CD14-positive monocyte (primary cell): Measurements from ENCODE around the gene STXBP5. TPM values are rescaled to one million over a fixed set of nuclear protein-coding genes. Genes with fewer than 3 reads are reported as not detected.

Source experiments
- DNase-seq, 3 donors: peaks; one replicate each; pipeline ENCODE4 v3.0.0-alpha.2; 2011 to 2022
- H2AFZ ChIP-seq: 2 replicates; pipeline ENCODE4 v1.6.0; 2012; ENCODE audit warnings: mild to moderate bottlenecking, low read depth, low read length, inconsistent platforms; ENCODE audit not compliant: insufficient read depth, poor library complexity, severe bottlenecking
- H3K27ac ChIP-seq, 2 donors: 1 replicate in 1 of 2; 2 replicates in 1 of 2; pipeline ENCODE4 v1.5.1; 2012 to 2013; ENCODE audit warnings: low read length in 2 of 2, control low read depth in 1 of 2, inconsistent platforms in 1 of 2, low read depth in 1 of 2, mild to moderate bottlenecking in 1 of 2
- H3K27me3 ChIP-seq, 2 donors: one replicate each; pipeline versions ENCODE4 v1.6.0 to v1.6.1; 2011 to 2013; ENCODE audit warnings: low read length in 2 of 2; ENCODE audit not compliant: control insufficient read depth in 2 of 2, insufficient read depth in 2 of 2
- H3K36me3 ChIP-seq, 2 donors: replicated peaks in 1 of 2; 1 replicate in 1 of 2; 2 replicates in 1 of 2; pipeline versions ENCODE4 v1.5.1 to v1.6.1; 2012 to 2013; ENCODE audit warnings: low read length in 2 of 2, control low read depth in 1 of 2, inconsistent platforms in 1 of 2, mild to moderate bottlenecking in 1 of 2; ENCODE audit not compliant: insufficient read depth in 2 of 2, control insufficient read depth in 1 of 2
- H3K4me1 ChIP-seq, 2 donors: 1 replicate in 1 of 2; 2 replicates in 1 of 2; pipeline versions ENCODE4 v1.5.1 to v1.6.1; 2012 to 2013; ENCODE audit warnings: low read length in 2 of 2, control low read depth in 1 of 2, inconsistent platforms in 1 of 2, mild to moderate bottlenecking in 1 of 2, moderate library complexity in 1 of 2; ENCODE audit not compliant: insufficient read depth in 2 of 2, control insufficient read depth in 1 of 2
- H3K4me2 ChIP-seq: replicated peaks from 2 replicates; pipeline ENCODE3; 2012; ENCODE audit warnings: low read length, moderate library complexity, mild to moderate bottlenecking; ENCODE audit not compliant: poor library complexity, severe bottlenecking; ENCODE audit errors: extremely low read depth
- H3K4me3 ChIP-seq, 3 experiments: fragments of 200-600 bp in 1 of 3; sonication (generic) in 1 of 3; replicated peaks in 1 of 3; 1 replicate in 2 of 3; 2 replicates in 1 of 3; pipeline ENCODE4 v1.5.1; 2011 to 2013; ENCODE audit warnings: low read length in 3 of 3, mild to moderate bottlenecking in 3 of 3, control low read depth in 2 of 3, low read depth in 2 of 3, inconsistent platforms in 1 of 3, moderate library complexity in 1 of 3
- H3K79me2 ChIP-seq: 2 replicates; pipeline ENCODE4 v1.6.0; 2012; ENCODE audit warnings: mild to moderate bottlenecking, control low read depth, inconsistent platforms, low read length, moderate library complexity; ENCODE audit not compliant: insufficient read depth
- H3K9ac ChIP-seq: 2 replicates; pipeline ENCODE4 v1.6.0; 2017; ENCODE audit warnings: low read length, mild to moderate bottlenecking; ENCODE audit not compliant: insufficient read depth, poor library complexity, severe bottlenecking
- H3K9me3 ChIP-seq, 2 donors: replicated peaks in 1 of 2; 1 replicate in 1 of 2; 2 replicates in 1 of 2; pipeline versions ENCODE4 v1.5.1 to v1.6.1; 2012 to 2013; ENCODE audit warnings: low read length in 2 of 2, control low read depth in 1 of 2; ENCODE audit not compliant: control insufficient read depth in 1 of 2, insufficient read depth in 1 of 2
- H4K20me1 ChIP-seq: 2 replicates; pipeline ENCODE4 v1.6.0; 2012; ENCODE audit warnings: mild to moderate bottlenecking, low read length, control low read depth, moderate library complexity; ENCODE audit not compliant: insufficient read depth
- H3K27ac Mint-ChIP-seq, 7 donors: one replicate each; pipeline ENCODE4 v1.8.0; 2020; ENCODE audit warnings: mild to moderate bottlenecking in 7 of 7, mixed read lengths in 7 of 7, moderate library complexity in 6 of 7, inconsistent platforms in 2 of 7
- H3K27me3 Mint-ChIP-seq, 3 donors: one replicate each; pipeline ENCODE4 v1.8.0; 2021 to 2022; ENCODE audit warnings: low read depth in 3 of 3, mild to moderate bottlenecking in 3 of 3, mixed read lengths in 3 of 3, moderate library complexity in 3 of 3, inconsistent platforms in 1 of 3
- H3K36me3 Mint-ChIP-seq, 2 donors: one replicate each; pipeline ENCODE4 v1.8.0; 2020; ENCODE audit warnings: mixed read lengths in 2 of 2, inconsistent platforms in 1 of 2, mild to moderate bottlenecking in 1 of 2
- H3K4me1 Mint-ChIP-seq: one replicate; pipeline ENCODE4 v1.8.0; 2020; ENCODE audit warnings: mild to moderate bottlenecking, mixed read lengths
- H3K4me3 Mint-ChIP-seq, 2 donors: one replicate each; pipeline ENCODE4 v1.8.0; 2020; ENCODE audit warnings: mild to moderate bottlenecking in 2 of 2, mixed read lengths in 2 of 2, moderate library complexity in 1 of 2
- H3K9me3 Mint-ChIP-seq, 7 donors: one replicate each; pipeline ENCODE4 v1.8.0; 2020 to 2022; ENCODE audit warnings: mixed read lengths in 7 of 7, mild to moderate bottlenecking in 6 of 7, moderate library complexity in 6 of 7, inconsistent platforms in 2 of 7
- WGBS: methylation state at CpG from one replicate; pipeline ENCODE4 v1.1.5; 2013; ENCODE audit warnings: missing lambda C conversion rate; ENCODE audit not compliant: insufficient coverage; 5-methylcytosine and 5-hydroxymethylcytosine counted together
- intact Hi-C, 2 donors: fragments of 100-400 bp; cut with micrococcal nuclease; formaldehyde crosslinking; loops; one replicate each; pipeline versions ENCODE4 v1.15.0 to v1.15.1; 2023
- polyA plus RNA-seq, 3 donors: library from polyadenylated mRNA; depleted of rRNA in 1 of 3; unstranded in 2 of 3; stranded (reverse) in 1 of 3; fragments of 300-500 nt in 2 of 3; fragments of >200 nt in 1 of 3; fragmentation: Illumina TruSeq in 2 of 3; gene quantifications; 1 replicate in 2 of 3; 2 replicates in 1 of 3; pipeline ENCODE4 v1.2.3, GENCODE V29; 2012 to 2021
- TF ChIP-seq, protein P1 (sequence below): fragments of 200-600 bp; IDR thresholded peaks from one replicate; pipeline ENCODE4 v1.8.0; 2022; ENCODE audit warnings: antibody characterized with exemption, mild to moderate bottlenecking

STXBP5 gene
- polyA plus RNA-seq, 3 donors: 1.5 to 8.8 (median 2.0) TPM

DNA sequence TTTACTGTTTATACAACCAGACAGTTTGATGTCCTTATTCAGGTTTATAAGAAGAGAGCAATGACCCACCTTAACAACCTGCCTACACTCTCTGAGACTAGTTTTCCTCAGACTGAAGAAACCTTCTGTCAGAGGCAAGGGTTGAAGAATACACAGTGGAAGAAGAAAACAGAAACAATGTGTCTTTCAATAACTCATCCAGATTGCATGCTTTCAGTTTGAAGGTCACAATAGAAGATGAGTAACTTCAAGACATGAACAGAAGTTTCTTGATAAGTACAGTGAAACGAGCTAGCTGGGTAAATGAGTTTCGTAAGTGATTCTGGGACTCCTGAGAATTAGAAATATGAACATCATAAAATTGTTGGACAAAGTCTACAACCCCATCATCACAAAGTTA is 141.7 kb downstream of the STXBP5 start:
- Histone ChIP-seq H3K4me3 (no peak overlapping the region), H3K4me2 (no peak overlapping the region), H3K9ac (no peak overlapping the region), H3K36me3 (peaks cover 6 to 23% of the 10 kb centered on the region in 2 donors), H3K79me2 (no peaks in the 10 kb centered on the region), H3K27ac (no peak overlapping the region), H3K4me1 (no peaks in the 10 kb centered on the region), H3K27me3 (no peaks in the 10 kb centered on the region), H3K9me3 (no peaks in the 10 kb centered on the region), H4K20me1 (no peaks in the 10 kb centered on the region), H2AFZ (no peak overlapping the region)
- H3K9me3 Mint-ChIP-seq: no peaks in the 10 kb centered on the region
- WGBS: no CpG with 5 or more reads among the region's 2 CpGs
- intact Hi-C loops: no loop called here
- no peak overlapping the region for H3K4me3 Mint-ChIP-seq
- DNase-seq: no peak
- no peak overlapping the region for H3K27ac Mint-ChIP-seq
- H3K4me1 Mint-ChIP-seq: no peaks in the 10 kb centered on the region
- H3K36me3 Mint-ChIP-seq: peaks cover 30 to 31% of the 10 kb centered on the region in 2 donors
- TF ChIP-seq, protein P1, sequence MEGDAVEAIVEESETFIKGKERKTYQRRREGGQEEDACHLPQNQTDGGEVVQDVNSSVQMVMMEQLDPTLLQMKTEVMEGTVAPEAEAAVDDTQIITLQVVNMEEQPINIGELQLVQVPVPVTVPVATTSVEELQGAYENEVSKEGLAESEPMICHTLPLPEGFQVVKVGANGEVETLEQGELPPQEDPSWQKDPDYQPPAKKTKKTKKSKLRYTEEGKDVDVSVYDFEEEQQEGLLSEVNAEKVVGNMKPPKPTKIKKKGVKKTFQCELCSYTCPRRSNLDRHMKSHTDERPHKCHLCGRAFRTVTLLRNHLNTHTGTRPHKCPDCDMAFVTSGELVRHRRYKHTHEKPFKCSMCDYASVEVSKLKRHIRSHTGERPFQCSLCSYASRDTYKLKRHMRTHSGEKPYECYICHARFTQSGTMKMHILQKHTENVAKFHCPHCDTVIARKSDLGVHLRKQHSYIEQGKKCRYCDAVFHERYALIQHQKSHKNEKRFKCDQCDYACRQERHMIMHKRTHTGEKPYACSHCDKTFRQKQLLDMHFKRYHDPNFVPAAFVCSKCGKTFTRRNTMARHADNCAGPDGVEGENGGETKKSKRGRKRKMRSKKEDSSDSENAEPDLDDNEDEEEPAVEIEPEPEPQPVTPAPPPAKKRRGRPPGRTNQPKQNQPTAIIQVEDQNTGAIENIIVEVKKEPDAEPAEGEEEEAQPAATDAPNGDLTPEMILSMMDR: no peak
- H3K27me3 Mint-ChIP-seq: peaks cover 0 to 2% (median 0%) of the 10 kb centered on the region in 3 donors

DNA sequence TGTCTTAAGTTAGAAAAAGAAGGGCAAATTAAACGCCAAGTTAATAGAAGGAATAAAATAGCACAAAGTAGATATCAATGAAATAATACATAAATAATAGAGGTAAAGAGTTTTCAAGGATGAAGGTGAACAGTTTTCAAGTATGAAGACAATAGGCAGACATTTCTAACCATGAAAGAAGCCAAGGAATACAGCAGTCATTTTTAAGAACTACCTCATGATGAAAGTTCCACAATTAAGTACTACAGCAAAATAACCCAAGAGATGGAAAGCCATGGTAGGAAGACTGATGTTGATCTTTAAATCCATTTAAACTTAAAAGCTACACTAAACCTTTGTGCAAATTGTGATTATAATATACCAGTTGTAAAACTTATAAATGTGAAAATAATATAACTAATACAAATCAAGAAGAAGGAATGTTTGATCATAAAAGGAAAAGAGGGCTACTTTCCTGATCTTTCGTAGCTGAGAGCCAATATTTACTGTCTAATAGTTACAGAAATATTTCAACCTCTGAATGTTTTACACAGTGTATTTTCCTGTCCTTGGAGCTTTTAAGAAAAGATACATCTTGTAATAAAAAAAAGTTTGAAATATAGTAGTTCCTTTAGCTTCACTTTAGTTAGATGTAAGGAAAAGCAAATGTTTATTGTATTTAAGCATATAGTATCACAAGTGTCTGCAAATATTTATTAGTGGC is 143.1 kb downstream of the STXBP5 start:
- no peak overlapping the region for H3K4me2 ChIP-seq
- H3K4me3 ChIP-seq: no peak overlapping the region
- Mint-ChIP-seq H3K36me3 (peaks cover 22 to 25% of the 10 kb centered on the region in 2 donors), H3K27ac (no peak overlapping the region), H3K4me1 (no peaks in the 10 kb centered on the region), H3K27me3 (peaks cover 0 to 2% (median 0%) of the 10 kb centered on the region in 3 donors), H3K9me3 (no peaks in the 10 kb centered on the region), H3K4me3 (no peak overlapping the region)
- no peak overlapping the region for H3K27ac ChIP-seq
- no peaks in the 10 kb centered on the region for H4K20me1 ChIP-seq
- TF ChIP-seq, protein P1: no peak
- no CpG with 5 or more reads among the region's 2 CpGs for WGBS
- peaks cover 2 to 15% of the 10 kb centered on the region in 2 donors for H3K36me3 ChIP-seq
- no peak overlapping the region for H2AFZ ChIP-seq
- H3K9me3 ChIP-seq: no peaks in the 10 kb centered on the region
- intact Hi-C loops: no loop called here
- no peaks in the 10 kb centered on the region for H3K27me3 ChIP-seq
- DNase-seq: no peak
- H3K4me1 ChIP-seq: no peaks in the 10 kb centered on the region
- no peaks in the 10 kb centered on the region for H3K79me2 ChIP-seq
- no peak overlapping the region for H3K9ac ChIP-seq
